GM21619 (cell line): Measurements from ENCODE around the gene MDFIC.
A peak's percentile ranks its signal among the peaks of the same experiment; 100 is the strongest.

Experiments used
- ATAC-seq: cut with Tn5 transposase; IDR thresholded peaks from one replicate; pipeline ENCODE4 v1.9.1; 2021; ENCODE audit not compliant: unreplicated experiment

MDFIC gene

DNA sequence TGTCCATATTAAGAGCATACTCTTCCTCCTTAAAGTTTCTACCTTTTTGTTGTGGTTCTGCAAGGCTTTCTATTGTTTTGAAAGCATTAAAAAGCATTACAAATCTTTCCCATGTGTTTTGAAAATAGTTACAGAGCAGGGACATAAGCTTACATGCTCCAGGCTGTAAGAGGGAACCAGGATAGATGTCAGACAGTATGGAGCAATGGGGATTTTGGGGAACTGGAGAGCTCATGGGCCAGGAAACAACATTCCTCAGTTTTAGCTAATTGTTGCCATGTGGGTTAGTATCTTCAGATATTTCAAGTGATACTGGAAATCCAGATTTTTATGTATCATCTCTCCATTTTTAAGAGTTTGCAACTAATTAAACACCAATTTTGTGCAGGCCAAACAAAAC is 3.5 kb downstream of the MDFIC start:
- no peak for ATAC-seq

DNA sequence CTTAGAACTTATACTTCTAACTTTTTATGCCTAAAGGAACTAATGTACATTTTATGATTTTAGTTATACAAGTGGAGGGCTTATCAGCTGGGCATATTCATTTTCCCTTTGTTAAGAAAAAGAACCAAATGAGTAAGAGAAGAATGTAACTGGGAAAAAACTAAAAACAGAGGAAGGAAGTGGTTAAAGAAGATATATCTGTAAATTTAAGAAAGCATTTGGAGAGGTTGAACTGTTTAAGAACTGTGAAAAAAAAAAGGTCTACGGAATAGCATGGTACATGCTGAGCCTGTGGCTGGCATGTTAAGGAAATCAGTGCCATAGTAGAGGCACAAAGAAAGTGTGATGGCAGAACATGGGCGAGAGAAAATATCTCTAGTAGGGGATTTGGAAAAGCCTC is 6.2 kb downstream of the MDFIC start:
- no peak for ATAC-seq

- ATAC-seq, result no peak
Observed at GRCh38 chr7:114929570-114929969, 7.7 kb downstream of the MDFIC start.

GRCh38 chr7:114930107-114930661 is 8.3 kb downstream of the MDFIC start:
- ATAC-seq, result no peak

GRCh38 chr7:114930829-114931655 is 9.1 kb downstream of the MDFIC start:
- peak; percentile 40 for ATAC-seq

DNA sequence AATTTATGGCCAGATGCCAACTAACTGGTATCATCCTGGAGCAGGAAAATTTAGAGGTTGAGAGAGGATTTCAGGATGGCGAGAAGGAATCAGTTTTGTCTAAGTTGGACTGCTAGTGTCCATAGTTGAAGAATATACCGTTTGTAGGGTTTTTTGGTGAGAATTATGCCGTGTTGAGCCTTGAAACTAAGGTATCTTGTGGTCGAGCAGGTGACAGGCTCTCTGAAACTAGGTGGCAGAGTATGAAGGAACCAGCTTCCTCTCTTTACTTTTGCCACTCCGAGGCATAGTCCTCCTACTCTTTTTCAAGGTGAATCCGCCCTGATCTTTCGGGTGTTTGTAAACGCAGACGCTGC is 9.7 kb downstream of the MDFIC start:
- peak; percentile 77 for ATAC-seq

DNA sequence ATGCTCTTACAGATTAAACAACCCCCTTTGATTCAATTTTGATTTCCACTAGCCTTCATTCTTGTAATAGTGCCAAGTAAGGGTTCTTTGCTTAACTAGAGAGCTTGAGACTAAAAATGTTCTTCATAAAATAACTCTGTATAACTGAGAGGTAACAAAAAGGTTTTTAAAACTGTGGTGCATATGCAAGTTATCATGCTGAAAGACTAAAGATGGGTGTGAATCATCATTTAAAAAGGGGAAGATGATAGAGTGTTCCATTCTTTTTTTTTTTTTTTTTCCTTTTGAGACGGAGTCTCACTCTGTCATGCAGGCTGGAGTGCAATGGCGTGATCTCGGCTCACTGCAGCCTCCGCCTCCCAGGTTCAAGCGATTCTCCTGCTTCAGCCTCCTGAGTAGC is 11.1 kb downstream of the MDFIC start:
- no peak for ATAC-seq

GRCh38 chr7:114933658-114934057 is 11.8 kb downstream of the MDFIC start:
- no peak for ATAC-seq

DNA sequence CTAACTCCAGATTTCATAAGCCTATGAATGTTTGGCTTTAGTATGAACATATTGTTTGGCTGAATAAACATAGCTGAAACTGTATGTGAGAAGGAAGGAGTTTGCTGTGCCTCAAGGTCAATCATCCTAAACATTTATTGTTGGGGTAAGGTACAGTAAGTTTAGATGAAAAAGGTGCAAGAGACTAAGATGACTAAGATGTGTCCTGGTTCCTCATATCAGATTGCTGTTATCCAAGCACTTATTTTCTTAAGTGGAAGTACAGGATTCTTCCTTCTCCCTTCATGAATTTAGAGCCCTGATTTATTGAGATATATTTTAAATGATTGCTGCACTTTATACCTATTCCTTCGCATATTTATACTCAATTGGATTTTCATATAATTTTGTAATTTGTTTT is 12.2 kb downstream of the MDFIC start:
- ATAC-seq, result no peak

DNA sequence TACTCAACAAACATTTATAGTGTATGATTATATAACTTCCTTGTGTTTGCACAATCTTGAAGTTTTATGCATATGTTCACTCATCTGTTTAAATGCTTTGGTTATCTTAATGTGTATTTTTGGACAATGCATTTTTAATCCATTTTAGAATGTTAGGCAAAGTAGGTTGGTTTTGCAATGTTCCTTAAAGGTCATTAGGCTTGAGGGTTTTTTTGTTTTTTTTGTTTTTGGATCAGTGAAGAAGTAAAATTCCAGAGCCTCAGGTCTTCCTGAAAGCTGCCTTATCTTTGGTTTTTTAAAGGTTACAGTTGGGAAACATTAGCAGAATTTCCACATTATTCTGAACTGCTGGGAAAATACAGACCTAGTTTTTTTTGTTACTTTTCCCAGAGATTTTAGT is 12.8 kb downstream of the MDFIC start:
- no peak for ATAC-seq

- no peak for ATAC-seq
Observed at GRCh38 chr7:114936471-114936870, 14.6 kb downstream of the MDFIC start.

DNA sequence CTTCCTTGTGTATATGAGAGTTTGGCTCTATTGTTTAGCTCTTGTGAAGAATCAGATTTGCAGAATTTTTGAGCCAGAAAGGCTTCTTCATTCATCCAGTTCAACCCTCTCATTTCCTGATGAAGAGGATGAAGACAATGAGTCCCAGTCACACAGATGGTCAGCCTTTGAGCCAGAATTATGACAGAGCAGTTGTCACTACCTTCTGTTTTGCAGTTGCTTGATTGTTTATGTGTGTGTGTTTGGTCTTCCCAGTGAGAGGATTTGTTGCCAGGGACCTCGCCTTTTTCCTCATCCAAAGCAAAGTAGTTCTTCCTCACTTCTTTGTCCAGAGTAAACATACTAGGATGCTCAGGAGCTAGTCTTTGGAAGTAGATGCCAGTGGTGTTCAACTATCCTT is 15.6 kb downstream of the MDFIC start:
- no peak for ATAC-seq

DNA sequence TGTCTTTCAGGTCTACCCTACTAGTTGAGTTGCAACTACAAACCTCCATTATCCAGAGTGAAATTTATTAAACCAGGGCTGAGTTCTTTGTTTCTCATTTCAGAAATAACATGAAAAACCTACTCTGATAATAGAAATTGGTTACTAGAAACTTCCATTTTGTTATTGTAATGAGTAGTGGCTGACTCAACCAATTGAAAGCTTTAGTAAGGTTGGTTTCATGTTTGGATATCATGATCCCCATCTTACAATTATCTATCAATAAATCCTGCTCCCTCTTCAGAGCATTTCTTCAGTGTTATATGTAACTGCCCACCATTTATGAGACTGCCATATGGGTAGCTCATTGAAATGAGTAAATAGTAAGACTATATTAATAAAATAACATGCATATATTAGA is 16.9 kb downstream of the MDFIC start:
- no peak for ATAC-seq

GRCh38 chr7:114939484-114940097 is 17.7 kb downstream of the MDFIC start:
- no peak for ATAC-seq

DNA sequence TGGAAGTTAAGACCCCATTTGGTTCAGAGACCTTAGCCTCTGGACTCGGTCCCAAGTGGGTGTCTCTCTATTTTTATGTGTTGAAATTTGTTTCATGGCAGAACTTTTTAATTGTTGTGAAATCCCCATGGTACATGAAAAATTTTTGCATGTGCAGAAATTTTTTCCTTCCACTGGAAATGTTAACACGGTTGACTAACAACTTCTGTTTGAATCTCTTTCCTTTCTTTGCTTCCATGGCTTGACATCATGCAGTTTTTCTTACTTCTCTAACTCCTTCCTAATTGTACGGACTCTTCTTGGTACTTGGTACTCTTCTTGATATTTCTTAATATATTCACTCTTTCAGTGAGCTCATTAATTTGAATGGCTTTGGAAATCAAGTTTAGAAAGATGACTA is 18.3 kb downstream of the MDFIC start:
- ATAC-seq, result no peak

DNA sequence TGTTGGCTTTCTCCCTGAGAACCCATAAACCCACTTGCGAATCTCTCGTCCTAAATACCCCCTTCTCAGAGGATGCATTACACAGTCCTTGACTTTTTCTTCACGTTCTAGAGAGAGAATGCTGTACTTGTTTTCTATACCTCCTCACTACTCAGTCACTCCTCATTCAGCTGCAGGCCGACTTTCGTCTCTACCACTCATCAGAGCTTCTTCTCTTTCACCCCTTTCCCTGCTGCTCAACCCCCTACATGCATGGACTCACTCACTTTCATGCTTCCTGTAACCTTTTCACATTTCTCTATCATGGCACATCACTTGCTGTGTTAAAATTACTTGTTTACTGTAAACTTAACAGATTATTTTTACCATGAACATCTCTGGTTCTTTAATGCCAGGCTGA is 19.8 kb downstream of the MDFIC start:
- peak; percentile 61 for ATAC-seq

DNA sequence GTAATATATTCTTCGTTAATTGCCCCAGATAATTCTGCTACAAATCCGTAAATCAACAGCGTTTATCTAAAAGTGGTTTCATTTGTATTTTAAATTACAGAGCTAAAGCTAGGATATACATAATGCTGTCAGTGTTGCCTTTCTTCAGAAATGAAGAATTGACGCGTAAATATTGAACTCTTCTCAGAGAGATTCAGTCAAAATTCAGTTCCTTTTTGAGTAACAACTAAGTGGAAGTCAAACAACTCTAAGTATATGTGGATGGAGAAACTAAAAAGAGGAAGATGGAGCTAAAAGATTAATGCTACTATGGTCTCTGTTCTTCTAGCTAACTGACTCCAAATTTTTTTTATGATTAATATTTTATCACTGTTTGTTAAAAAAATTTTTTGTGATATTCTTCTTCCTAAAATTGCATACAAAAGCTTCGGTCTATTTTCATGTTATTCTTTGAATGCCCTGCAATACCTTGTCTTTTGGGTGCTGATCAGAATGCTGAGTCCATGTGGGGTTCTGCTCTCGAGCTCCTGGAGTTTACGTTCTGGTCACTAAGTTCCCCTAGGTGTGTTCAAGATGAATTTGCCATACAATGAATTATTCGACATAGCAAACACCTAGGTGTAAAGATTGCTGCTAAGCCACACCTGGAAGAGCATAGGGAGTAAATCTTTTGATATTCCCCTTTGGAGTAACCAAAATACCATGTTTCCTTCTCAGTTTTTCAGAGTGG is 20.7 kb downstream of the MDFIC start:
- ATAC-seq, result peak; percentile 42

GRCh38 chr7:114943530-114943929 is 21.6 kb downstream of the MDFIC start:
- ATAC-seq, result no peak

- no peak for ATAC-seq
Observed at GRCh38 chr7:114943953-114944744, 22.3 kb downstream of the MDFIC start.

- no peak for ATAC-seq
Observed at GRCh38 chr7:114944745-114945625, 23.1 kb downstream of the MDFIC start.
